Adrenal gland (tissue), 19 donors: ENCODE data around the gene SLAMF9. TPM values are rescaled to one million over a fixed set of nuclear protein-coding genes. Genes with fewer than 3 reads are reported as not detected.

ENCODE experiments used
- DNase-seq, 7 donors: peaks; one replicate each; pipeline ENCODE4 v3.0.0-alpha.2; 2019 to 2020
- H3K27ac ChIP-seq, 5 donors: fragments of 200-600 bp; sonication (generic) in 4 of 5; 1 replicate in 3 of 5; 2 replicates in 2 of 5; pipeline versions ENCODE4 v1.5.1 to v1.8.0; 2016 to 2020; ENCODE audit warnings: mild to moderate bottlenecking in 1 of 5
- H3K27me3 ChIP-seq: fragments of 200-600 bp; 2 replicates; pipeline ENCODE4 v1.8.0; 2021
- H3K36me3 ChIP-seq, 2 donors: fragments of 200-600 bp; replicated peaks in 1 of 2; 1 replicate in 1 of 2; 2 replicates in 1 of 2; pipeline versions ENCODE4 v1.5.1 to v1.8.0; 2018 to 2022
- H3K4me1 ChIP-seq, 2 donors: fragments of 200-600 bp; replicated peaks in 1 of 2; 1 replicate in 1 of 2; 2 replicates in 1 of 2; pipeline versions ENCODE4 v1.5.1 to v1.8.0; 2018 to 2021
- H3K4me3 ChIP-seq, 4 donors: fragments of 200-600 bp; sonication (generic) in 3 of 4; one replicate each; pipeline ENCODE4 v1.5.1; 2016 to 2018
- H3K9me3 ChIP-seq, 3 donors: fragments of 200-600 bp; sonication (generic) in 1 of 3; replicated peaks in 1 of 3; 1 replicate in 2 of 3; 2 replicates in 1 of 3; pipeline versions ENCODE4 v1.5.1 to v1.8.0; 2016 to 2021
- CTCF ChIP-seq, 6 experiments: fragments of 450-650 bp in 4 of 6; fragments of 200-600 bp in 2 of 6; sonication (generic) in 1 of 6; IDR thresholded peaks; 1 replicate in 5 of 6; 2 replicates in 1 of 6; pipeline versions ENCODE4 v1.5.1 to v1.8.0; 2016 to 2021; ENCODE audit warnings: antibody characterized with exemption in 6 of 6, mild to moderate bottlenecking in 2 of 6, moderate library complexity in 1 of 6
- POLR2A ChIP-seq, 2 donors: fragments of 450-650 bp; IDR thresholded peaks; one replicate each; pipeline ENCODE4 v1.6.1; 2017; ENCODE audit warnings: antibody characterized with exemption in 2 of 2, mild to moderate bottlenecking in 2 of 2, moderate library complexity in 1 of 2
- WGBS, 4 donors: extraction: QIAGEN DNeasy Blood & Tissue Kit in 2 of 4; methylation state at CpG; one replicate each; pipeline versions ENCODE4 v1.1.5 to v1.1.7; 2013 to 2017; 5-methylcytosine and 5-hydroxymethylcytosine counted together
- intact Hi-C, 2 donors: fragments of 100-400 bp; cut with DNase I; formaldehyde crosslinking; loops; one replicate each; pipeline versions ENCODE4 v1.14.1 to v1.15.0; 2022 to 2023
- long read RNA-seq, 10 donors: library from polyadenylated mRNA in 3 of 10; unstranded in 2 of 10; stranded (forward) in 1 of 10; transcript quantifications; one replicate each; pipeline ENCODE4 v2.0.0 and lab custom pipeline, GENCODE V29; 2021 to 2026
- polyA plus RNA-seq, 3 donors: library from polyadenylated mRNA; stranded (reverse); fragments of 200-250 nt in 2 of 3; fragments of 350-450 nt in 1 of 3; fragmentation: Illumina TruSeq in 1 of 3; extraction: RNeasy Lipid Tissue Mini Kit (QIAGEN cat#74804) in 1 of 3; gene quantifications; one replicate each; pipeline ENCODE4 v1.2.3, GENCODE V29; 2013 to 2014
- total RNA-seq, 9 donors: library from RNA; depleted of rRNA in 4 of 9; stranded (reverse); fragments of >200 nt in 4 of 9; fragments of 120-200 nt in 1 of 9; fragmentation: NEBNext Ultra II Directional in 1 of 9; extraction: Animal tissue kit (Norgen Biotek cat#: 25700) in 1 of 9; gene quantifications; one replicate each; pipeline versions ENCODE4 v1.1.0 to v1.2.4, GENCODE V29; 2013 to 2023
- donor health status: healthy with polysubstance abuse.
- donor health status: Bipolar disorder and iron deficiency.
- donor health status: DM: yes; HTN: yes; CAD: no.
- donor health status: DM: no; HTN: no; CAD: no.
- donor health status: DM: no; HTN: no; CAD: no.
- donor health status: DM: yes; HTN: yes; CAD: no.

The SLAMF9 gene
- total RNA-seq (not detected), polyA plus RNA-seq (not detected)
- long read RNA-seq, donor 1, result 0 reads
- long read RNA-seq, donor 2, result 0 reads
- long read RNA-seq, donor 3, result 0 reads
- long read RNA-seq, donor 4, result 0 reads
- long read RNA-seq, donor 5, result 0 reads
- long read RNA-seq, donor 6, result 0 reads
- long read RNA-seq, donor 7, result 0 reads
- long read RNA-seq, donor 8, result 0 reads
- long read RNA-seq, donor 9, result 0 reads
- long read RNA-seq, donor 10, result 0 reads

GRCh38 chr1:159953536-159954515 lies at the start of gene SLAMF9:
SLAMF9 (minus strand) TSS chr1:159954237; CDS start chr1:159954137, 100 bp downstream.
- TF ChIP-seq CTCF (IDR thresholded peaks at IDR 0.05), result no peak
- TF ChIP-seq POLR2A (IDR thresholded peaks at IDR 0.05), result no peak
- WGBS, 4 donors, result 67 to 69% (median 68%) methylated on average over 11 of the region's 11 CpGs
- no peak for DNase-seq
- Histone ChIP-seq H3K27ac (no peak within 1 kb of the TSS), H3K9me3 (no peaks in the 10 kb centered on the region), H3K36me3 (no peaks in the 10 kb centered on the region), H3K4me1 (no peaks in the 10 kb centered on the region), H3K4me3 (no peak within 1 kb of the TSS), H3K27me3 (peaks cover 15% of the 10 kb centered on the region)
- intact Hi-C loops, result no loop called here

- TF ChIP-seq POLR2A (IDR thresholded peaks at IDR 0.05), result no peak
- TF ChIP-seq CTCF (IDR thresholded peaks at IDR 0.05), result no peak
- H3K9me3 ChIP-seq, result no peaks in the 10 kb centered on the region
- H3K4me1 ChIP-seq, result no peaks in the 10 kb centered on the region
- no peaks in the 10 kb centered on the region for H3K36me3 ChIP-seq
- no peak overlapping the region for H3K27ac ChIP-seq
- peaks cover 8% of the 10 kb centered on the region for H3K27me3 ChIP-seq
- DNase-seq, result no peak
- 68 to 80% (median 73%) methylated on average over 2 of the region's 2 CpGs for WGBS, 4 donors
- H3K4me3 ChIP-seq, result no peak overlapping the region
- intact Hi-C loops, result loop anchor here (5.0 to 10.0 kb wide), 2 partner anchors 69 to 207 kb away; no protein-coding TSS in a partner anchor
Measured at GRCh38 chr1:160001440-160001839, 47.4 kb upstream of the SLAMF9 start.

GRCh38 chr1:159999204-159999603 lies 45.2 kb upstream of the SLAMF9 start:
- no peak for TF ChIP-seq CTCF (IDR thresholded peaks at IDR 0.05)
- TF ChIP-seq POLR2A (IDR thresholded peaks at IDR 0.05), result no peak
- DNase-seq, result no peak
- intact Hi-C loops, result no loop called here
- Histone ChIP-seq H3K27ac (no peak overlapping the region), H3K36me3 (no peaks in the 10 kb centered on the region), H3K4me1 (no peaks in the 10 kb centered on the region), H3K9me3 (no peaks in the 10 kb centered on the region), H3K27me3 (peaks cover 8% of the 10 kb centered on the region), H3K4me3 (no peak overlapping the region)
- 37 to 57% (median 50%) methylated on average over 4 of the region's 4 CpGs for whole genome bisulfite sequencing, 4 donors

GRCh38 chr1:159996653-159997052 lies 42.6 kb upstream of the SLAMF9 start:
- no peak for TF ChIP-seq CTCF (IDR thresholded peaks at IDR 0.05)
- no peak for TF ChIP-seq POLR2A (IDR thresholded peaks at IDR 0.05)
- intact Hi-C loops, result no loop called here

More at GRCh38 chr1:159996653-159997052, 42.6 kb upstream of the SLAMF9 start:
- Histone ChIP-seq H3K4me1 (no peaks in the 10 kb centered on the region), H3K36me3 (no peaks in the 10 kb centered on the region), H3K4me3 (no peak overlapping the region), H3K9me3 (no peaks in the 10 kb centered on the region), H3K27me3 (peaks cover 15% of the 10 kb centered on the region), H3K27ac (no peak overlapping the region)
- DNase-seq, result no peak
